GM23338 (cell line): ENCODE data around the gene TRAM2. TPM values are rescaled to one million over a fixed set of nuclear protein-coding genes. Genes with fewer than 3 reads are reported as not detected.

ENCODE experiments used
- ATAC-seq: fragments of 200-7000 bp; cut with Tn5 transposase; 3 replicates; pipeline ENCODE4 v1.9.1; 2020
- DNase-seq: peaks from one replicate; pipeline ENCODE4 v3.0.0-alpha.2; 2015; ENCODE audit warnings: low spot score
- H2AFZ ChIP-seq: fragments of 200-600 bp; sonication (generic); 2 replicates; pipeline ENCODE4 v1.8.0; 2016; ENCODE audit warnings: antibody characterized with exemption, mild to moderate bottlenecking, moderate library complexity
- H3F3A ChIP-seq: fragments of 200-600 bp; sonication (generic); replicated peaks from 2 replicates; pipeline ENCODE4 v1.8.0; 2017; ENCODE audit warnings: antibody characterized with exemption, mixed run types, low read depth
- H3K27ac ChIP-seq: fragments of 200-600 bp; sonication (generic); 2 replicates; pipeline ENCODE4 v1.6.1; 2016; ENCODE audit warnings: low read depth
- H3K27me3 ChIP-seq: fragments of 200-600 bp; sonication (generic); 2 replicates; pipeline ENCODE4 v1.8.0; 2016; ENCODE audit warnings: mild to moderate bottlenecking, mixed run types, moderate library complexity; ENCODE audit not compliant: insufficient read depth
- H3K36me3 ChIP-seq: fragments of 200-600 bp; sonication (generic); 2 replicates; pipeline ENCODE4 v1.8.0; 2016; ENCODE audit warnings: mild to moderate bottlenecking; ENCODE audit not compliant: insufficient read depth
- H3K4me1 ChIP-seq: fragments of 200-600 bp; sonication (generic); 2 replicates; pipeline ENCODE4 v1.8.0; 2016; ENCODE audit warnings: mild to moderate bottlenecking, moderate library complexity; ENCODE audit not compliant: insufficient read depth
- H3K4me2 ChIP-seq: fragments of 200-600 bp; sonication (generic); 2 replicates; pipeline ENCODE4 v1.7.1; 2017; ENCODE audit warnings: mixed run types
- H3K4me3 ChIP-seq: fragments of 200-600 bp; sonication (generic); 2 replicates; pipeline ENCODE4 v1.6.1; 2016; ENCODE audit warnings: mixed run types
- H3K79me2 ChIP-seq: fragments of 200-600 bp; sonication (generic); replicated peaks from 2 replicates; pipeline ENCODE4 v1.8.0; 2017; ENCODE audit warnings: mild to moderate bottlenecking; ENCODE audit not compliant: insufficient read depth
- H3K9me2 ChIP-seq: fragments of 200-600 bp; sonication (generic); 2 replicates; pipeline ENCODE4 v1.8.0; 2017; ENCODE audit not compliant: insufficient read depth
- H4K20me1 ChIP-seq: fragments of 200-600 bp; sonication (generic); replicated peaks from 2 replicates; pipeline ENCODE4 v1.8.0; 2017; ENCODE audit warnings: mild to moderate bottlenecking; ENCODE audit not compliant: insufficient read depth
- H3K27ac Mint-ChIP-seq: 2 replicates; pipeline ENCODE4 v1.8.0; 2020; ENCODE audit warnings: inconsistent platforms, mild to moderate bottlenecking, moderate library complexity, mixed read lengths
- H3K27me3 Mint-ChIP-seq: 3 replicates; pipeline ENCODE4 v1.8.0; 2022; ENCODE audit warnings: low read depth, mild to moderate bottlenecking, moderate library complexity, mixed read lengths, inconsistent platforms; ENCODE audit not compliant: insufficient read depth, poor library complexity
- H3K36me3 Mint-ChIP-seq: 3 replicates; pipeline ENCODE4 v1.8.0; 2021; ENCODE audit warnings: low read depth, mild to moderate bottlenecking, inconsistent platforms, moderate library complexity, mixed read lengths
- H3K4me1 Mint-ChIP-seq: 3 replicates; pipeline ENCODE4 v1.8.0; 2020; ENCODE audit warnings: mild to moderate bottlenecking, inconsistent platforms, mixed read lengths
- H3K4me3 Mint-ChIP-seq: 3 replicates; pipeline ENCODE4 v1.8.0; 2021; ENCODE audit warnings: moderate library complexity, mild to moderate bottlenecking, inconsistent platforms, mixed read lengths
- H3K9me3 Mint-ChIP-seq: 3 replicates; pipeline ENCODE4 v1.8.0; 2020; ENCODE audit warnings: moderate library complexity, mild to moderate bottlenecking, inconsistent platforms, mixed read lengths
- CREB1 ChIP-seq: fragments of 250-450 bp; sonication (Bioruptor Pico); IDR thresholded peaks from 2 replicates; pipeline ENCODE4 v1.5.0; 2020; ENCODE audit warnings: low read depth, mild to moderate bottlenecking, moderate library complexity
- CTCF ChIP-seq, 2 experiments: fragments of 200-600 bp in 1 of 2; sonication (generic) in 1 of 2; conservative IDR thresholded peaks; 2 replicates each; pipeline versions ENCODE4 v1.5.1 to v1.6.1; 2016 to 2017; ENCODE audit warnings: antibody characterized with exemption in 2 of 2, low read depth in 2 of 2, mild to moderate bottlenecking in 2 of 2, moderate library complexity in 1 of 2
- ETS1 ChIP-seq: IDR thresholded peaks from 2 replicates; pipeline ENCODE4 v1.6.1; 2016; ENCODE audit warnings: antibody characterized with exemption
- EZH2 ChIP-seq: fragments of 200-600 bp; sonication (generic); IDR thresholded peaks from one replicate; pipeline ENCODE4 v1.8.0; 2017; ENCODE audit warnings: antibody characterized with exemption, mild to moderate bottlenecking, low read depth; ENCODE audit not compliant: unreplicated experiment
- EZH2phosphoT487 ChIP-seq: fragments of 200-600 bp; sonication (generic); IDR thresholded peaks from one replicate; pipeline ENCODE4 v1.8.1; 2018; ENCODE audit warnings: antibody characterized with exemption; ENCODE audit not compliant: unreplicated experiment
- JUNB ChIP-seq: IDR thresholded peaks from one replicate; pipeline ENCODE4 v1.6.1; 2016; ENCODE audit warnings: antibody characterized with exemption; ENCODE audit not compliant: unreplicated experiment
- NANOG ChIP-seq: IDR thresholded peaks from 2 replicates; pipeline ENCODE4 v1.6.1; 2016; ENCODE audit warnings: antibody characterized with exemption, borderline replicate concordance
- POLR2AphosphoS5 ChIP-seq: IDR thresholded peaks from 2 replicates; pipeline ENCODE4 v1.6.1; 2016; ENCODE audit warnings: antibody characterized with exemption, low read depth
- REST ChIP-seq: IDR thresholded peaks from one replicate; pipeline ENCODE4 v1.6.1; 2018; ENCODE audit warnings: antibody characterized with exemption; ENCODE audit not compliant: unreplicated experiment
- STAT1 ChIP-seq: IDR thresholded peaks from one replicate; pipeline ENCODE4 v1.6.1; 2016; ENCODE audit warnings: antibody characterized with exemption; ENCODE audit not compliant: unreplicated experiment
- ZNF114 ChIP-seq: fragments of 250-450 bp; sonication (Bioruptor Pico); IDR thresholded peaks from 2 replicates; pipeline ENCODE4 v1.5.0; 2020; ENCODE audit warnings: mild to moderate bottlenecking, moderate library complexity
- ZNF331 ChIP-seq: fragments of 250-450 bp; sonication (Bioruptor Pico); IDR thresholded peaks from 2 replicates; pipeline ENCODE4 v1.5.0; 2020; ENCODE audit warnings: low read depth, mild to moderate bottlenecking, moderate library complexity
- ZNF462 ChIP-seq: fragments of 250-450 bp; sonication (Bioruptor Pico); IDR thresholded peaks from 2 replicates; pipeline ENCODE4 v1.5.0; 2020; ENCODE audit warnings: mild to moderate bottlenecking, moderate library complexity
- polyA plus RNA-seq: library from polyadenylated mRNA; unstranded; fragments of >200 nt; fragmentation: Nextera tagmentation; extraction: Ambion mirVana; gene quantifications from 2 replicates; pipeline ENCODE4 v1.2.1, GENCODE V29; 2016
- total RNA-seq: library from RNA; depleted of rRNA; stranded (reverse); fragments of >200 nt; shearing (Covaris generic); gene quantifications from 2 replicates; pipeline ENCODE4 v1.2.3, GENCODE V29; 2014

Gene TRAM2
- total and polyA plus RNA-seq, 2 experiments from 2014 or later = 4.0 to 14.0 TPM

GRCh38 chr6:52537001-52537753 lies 39.7 kb downstream of the TRAM2 start:
- Histone ChIP-seq H2AFZ (no peak overlapping the region), H3K9me2 (peaks cover 2% of the 10 kb centered on the region; the same call in 1 of the 2 replicates), H4K20me1 (0 out of 2 replicates have a peak, but pooled peaks cover 3% of the 10 kb centered on the region), H3K79me2 (peaks cover 15% of the 10 kb centered on the region), H3K36me3 (no peaks in the 10 kb centered on the region), H3K27me3 (no peaks in the 10 kb centered on the region), H3K4me3 (no peak overlapping the region), H3F3A (no peaks in the 10 kb centered on the region), H3K4me2 (no peak overlapping the region), H3K4me1 (peaks cover 23% of the 10 kb centered on the region), H3K27ac (no peak overlapping the region)
- H3K4me1 Mint-ChIP-seq = peaks cover 36% of the 10 kb centered on the region
- H3K27me3 Mint-ChIP-seq = no peaks in the 10 kb centered on the region
- H3K36me3 Mint-ChIP-seq = 0 out of 3 replicates have a peak, but pooled peaks cover 4% of the 10 kb centered on the region
- TF ChIP-seq REST (no peak), CTCF (conservative IDR thresholded peaks at IDR 0.05; ENCODE audit: low read depth in 2 of 2) (no peak), CREB1 (CRISPR knock-in tag) (no peak), ZNF331 (CRISPR knock-in tag) (no peak), NANOG (no peak), STAT1 (no peak), EZH2phosphoT487 (no peak), JUNB (no peak), ZNF114 (CRISPR knock-in tag) (no peak), ZNF462 (no peak), POLR2AphosphoS5 (no peak), ETS1 (no peak), EZH2 (no peak)
- no peak overlapping the region for H3K27ac Mint-ChIP-seq
- no peak overlapping the region for H3K4me3 Mint-ChIP-seq
- no peak for DNase-seq
- H3K9me3 Mint-ChIP-seq = no peaks in the 10 kb centered on the region
- no peak for ATAC-seq
